IMR-90 (cell line): ENCODE measurements around the gene TJAP1. TPM values are rescaled to one million over a fixed set of nuclear protein-coding genes. Genes with fewer than 3 reads are reported as not detected.

ENCODE experiments used
- ATAC-seq: fragments of 200-7000 bp; cut with Tn5 transposase; 2 replicates; pipeline ENCODE4 v1.9.1; 2020; ENCODE audit warnings: low read depth, mild to moderate bottlenecking, moderate library complexity
- BruUV-seq: library from RNA; stranded (reverse); fragments of 400-500 nt; replicated peaks from 2 replicates; lab custom pipeline; 2021; lab: Mats Ljungman, UMichigan
- CTCF ChIA-PET: fragments of 300-600 bp; formaldehyde crosslinking; extraction: SDS; loops from one replicate; lab custom pipeline; 2021; ENCODE audit warnings: antibody characterized with exemption; lab: Yijun Ruan, JAX
- POLR2A ChIA-PET: fragments of 300-600 bp; sonication (Branson Sonifier 250); formaldehyde crosslinking; loops from one replicate; lab custom pipeline; 2022; ENCODE audit warnings: antibody characterized with exemption; ENCODE audit not compliant: unreplicated experiment; lab: Charles Lee
- DNase-seq: peaks from one replicate; pipeline ENCODE4 v3.0.0; 2013
- H2AFZ ChIP-seq: replicated peaks from 2 replicates; pipeline ENCODE3; 2013; ENCODE audit warnings: low read length, mild to moderate bottlenecking; ENCODE audit not compliant: poor library complexity
- H2AK5ac ChIP-seq: 2 replicates; pipeline ENCODE4 v1.6.1; 2013; ENCODE audit warnings: low read depth, low read length, inconsistent platforms
- H2AK9ac ChIP-seq: replicated peaks from 2 replicates; pipeline ENCODE3; 2013; ENCODE audit warnings: mild to moderate bottlenecking, low read depth, low read length, moderate library complexity; ENCODE audit not compliant: poor library complexity
- H2BK120ac ChIP-seq: 2 replicates; pipeline ENCODE4 v1.6.1; 2013; ENCODE audit warnings: low read depth, low read length, inconsistent platforms
- H2BK15ac ChIP-seq: 3 replicates; pipeline ENCODE4 v1.6.1; 2013; ENCODE audit warnings: low read depth, low read length, inconsistent platforms
- H2BK20ac ChIP-seq: 2 replicates; pipeline ENCODE4 v1.6.1; 2013; ENCODE audit warnings: low read depth, mild to moderate bottlenecking, inconsistent platforms, low read length, moderate library complexity
- H2BK5ac ChIP-seq: 2 replicates; pipeline ENCODE4 v1.6.1; 2013; ENCODE audit warnings: mild to moderate bottlenecking, low read depth, low read length, inconsistent platforms; ENCODE audit not compliant: poor library complexity, severe bottlenecking
- H3K14ac ChIP-seq: replicated peaks from 2 replicates; pipeline ENCODE4 v1.6.1; 2013; ENCODE audit warnings: low read depth, low read length, inconsistent platforms
- H3K18ac ChIP-seq: 2 replicates; pipeline ENCODE4 v1.6.1; 2013; ENCODE audit warnings: low read depth, low read length, control low read depth
- H3K23ac ChIP-seq: 2 replicates; pipeline ENCODE4 v1.6.1; 2013; ENCODE audit warnings: low read depth, low read length, inconsistent platforms
- H3K27ac ChIP-seq: 2 replicates; pipeline ENCODE4 v1.5.1; 2013; ENCODE audit warnings: mild to moderate bottlenecking, control low read depth, low read length; ENCODE audit not compliant: insufficient read depth
- H3K27me3 ChIP-seq: 2 replicates; pipeline ENCODE4 v1.6.1; 2013; ENCODE audit warnings: low read length; ENCODE audit not compliant: control insufficient read depth, insufficient read depth
- H3K36me3 ChIP-seq: 2 replicates; pipeline ENCODE4 v1.6.1; 2013; ENCODE audit warnings: low read length, mixed read lengths; ENCODE audit not compliant: control insufficient read depth, insufficient read depth
- H3K4ac ChIP-seq: 2 replicates; pipeline ENCODE4 v1.6.1; 2013; ENCODE audit warnings: low read depth, low read length, inconsistent platforms
- H3K4me1 ChIP-seq: 2 replicates; pipeline ENCODE4 v1.6.1; 2013; ENCODE audit warnings: low read length, mixed read lengths; ENCODE audit not compliant: control insufficient read depth, insufficient read depth
- H3K4me2 ChIP-seq: 2 replicates; pipeline ENCODE4 v1.6.1; 2013; ENCODE audit warnings: low read depth, mild to moderate bottlenecking, control low read depth, low read length, moderate library complexity
- H3K4me3 ChIP-seq: 2 replicates; pipeline ENCODE4 v1.5.1; 2013; ENCODE audit warnings: low read depth, mild to moderate bottlenecking, control low read depth, low read length, moderate library complexity; ENCODE audit not compliant: insufficient read depth
- H3K56ac ChIP-seq: 2 replicates; pipeline ENCODE4 v1.6.1; 2013; ENCODE audit warnings: low read length, inconsistent platforms; ENCODE audit not compliant: insufficient read depth; ENCODE audit errors: extremely low read depth
- H3K79me1 ChIP-seq, 2 experiments: 2 replicates each; pipeline ENCODE4 v1.6.1; 2013; ENCODE audit warnings: low read length in 2 of 2, inconsistent platforms in 1 of 2, low read depth in 1 of 2
- H3K9ac ChIP-seq: 2 replicates; pipeline ENCODE4 v1.6.1; 2013; ENCODE audit warnings: low read depth, low read length, control low read depth
- H3K9me1 ChIP-seq: 2 replicates; pipeline ENCODE4 v1.6.1; 2013; ENCODE audit warnings: low read length, inconsistent platforms; ENCODE audit not compliant: insufficient read depth
- H3K9me3 ChIP-seq: 2 replicates; pipeline ENCODE4 v1.6.1; 2013; ENCODE audit warnings: low read length; ENCODE audit not compliant: control insufficient read depth, insufficient read depth
- H4K20me1 ChIP-seq: 2 replicates; pipeline ENCODE4 v1.6.1; 2013; ENCODE audit warnings: low read length, inconsistent platforms; ENCODE audit not compliant: insufficient read depth
- H4K5ac ChIP-seq: 2 replicates; pipeline ENCODE4 v1.6.1; 2013; ENCODE audit warnings: mild to moderate bottlenecking, low read depth, low read length, control low read depth
- H4K8ac ChIP-seq, 2 experiments: 2 replicates each; pipeline ENCODE4 v1.6.1; 2013; ENCODE audit warnings: low read depth in 2 of 2, low read length in 2 of 2, control low read depth in 1 of 2, inconsistent platforms in 1 of 2
- H4K91ac ChIP-seq: 2 replicates; pipeline ENCODE4 v1.6.1; 2013; ENCODE audit warnings: low read depth, low read length, inconsistent platforms; ENCODE audit not compliant: insufficient read depth
- CEBPB ChIP-seq: IDR thresholded peaks from 2 replicates; pipeline ENCODE4 v1.6.1; 2012; ENCODE audit warnings: low read depth, low read length, improper control_type of control experiment
- MAZ ChIP-seq: IDR thresholded peaks from 2 replicates; pipeline ENCODE4 v1.6.1; 2012; ENCODE audit warnings: low read depth, mild to moderate bottlenecking, low read length, improper control_type of control experiment, moderate library complexity, borderline replicate concordance
- WGBS, 2 experiments: methylation state at CpG; one replicate each; pipeline versions ENCODE4 v1.1.5 to v1.1.7; 2013; ENCODE audit warnings: missing lambda C conversion rate in 2 of 2; ENCODE audit not compliant: insufficient read length in 1 of 2; ENCODE audit errors: extremely low coverage in 2 of 2; 5-methylcytosine and 5-hydroxymethylcytosine counted together
- dilution Hi-C: fragments of 300-500 bp; cut with HindIII; formaldehyde crosslinking; loops from one replicate; pipeline ENCODE4 v1.14.3; 2018; ENCODE audit warnings: low sequenced_read_pairs; ENCODE audit not compliant: unreplicated experiment
- in situ Hi-C: fragments of 300-500 bp; cut with MboI; formaldehyde crosslinking; loops from 3 replicates; pipeline ENCODE4 v1.14.3; 2019; ENCODE audit warnings: low sequenced_read_pairs, inconsistent platforms, mixed read lengths
- intact Hi-C: fragments of 100-400 bp; cut with micrococcal nuclease; formaldehyde crosslinking; loops from 2 replicates; pipeline ENCODE4 v1.10.0; 2022
- polyA plus RNA-seq, 3 experiments: library from polyadenylated mRNA; depleted of rRNA; stranded (reverse); fragments of >200 nt; gene quantifications; 2 replicates each; pipeline ENCODE4 v1.2.3, GENCODE V29; 2012; ENCODE audit warnings: low replicate concordance in 1 of 3
- total RNA-seq: library from RNA; depleted of rRNA; stranded (reverse); fragments of >200 nt; gene quantifications from 2 replicates; pipeline ENCODE4 v1.2.3, GENCODE V29; 2012

Gene TJAP1
- total and polyA plus RNA-seq, 2 of the 4 experiments (the other 2 are of a cell fraction) = 12.2 to 34.2 TPM

- dilution Hi-C loops = no loop called here
- no CpG with 5 or more reads among the region's 2 CpGs for WGBS, 2 experiments
- Histone ChIP-seq H3K79me1 (peaks cover 52 to 70% of the 10 kb centered on the region in 2 experiments), H3K18ac (no peak overlapping the region), H4K8ac (no peak overlapping the region), H3K4me3 (no peak overlapping the region), H3K36me3 (no peaks in the 10 kb centered on the region; the same call in 1 of the 2 replicates), H3K9me1 (peaks cover 32% of the 10 kb centered on the region), H2BK120ac (no peak overlapping the region), H3K4ac (no peak overlapping the region), H2AK5ac (no peak overlapping the region), H2AK9ac (no peak overlapping the region), H3K4me2 (no peak overlapping the region), H3K23ac (no peak overlapping the region), H3K9me3 (no peaks in the 10 kb centered on the region), H2BK20ac (no peak overlapping the region), H3K4me1 (peaks cover 7% of the 10 kb centered on the region), H3K14ac (no peak overlapping the region), H2BK5ac (no peak overlapping the region), H3K27ac (no peak overlapping the region), H4K91ac (no peak overlapping the region), H3K56ac (no peak overlapping the region), H3K27me3 (no peaks in the 10 kb centered on the region), H2AFZ (no peak overlapping the region), H4K20me1 (peaks cover 10% of the 10 kb centered on the region; the same call in 1 of the 2 replicates), H3K9ac (no peak overlapping the region), H2BK15ac (no peak overlapping the region), H4K5ac (no peak overlapping the region)
- in situ Hi-C loops = no loop called here
- BruUV-seq = no TSS peak
- TF ChIP-seq CEBPB (peak; percentile 57; the same call in 1 of the 2 replicates), MAZ (no peak)
- DNase-seq (no peak), ATAC-seq (no peak)
- intact Hi-C loops = no loop called here
- POLR2A ChIA-PET = interaction anchor here (0.7 to 1.0 kb wide), 3 partner anchors 11 to 487 kb away, joined by 4 to 18 read pairs (median 11); no protein-coding TSS in a partner anchor
- CTCF ChIA-PET = interaction anchor here (0.7 kb wide), 2 partner anchors 14 to 485 kb away, joined by 3 to 5 read pairs; no protein-coding TSS in a partner anchor
These were observed 3.7 kb downstream of the TJAP1 start for GRCh38 chr6:43481075-43481474.
